A673 (cell line): ENCODE results near the gene TSC22D3.

Experiments
- EZH2 ChIP-seq: fragments of 200-600 bp; sonication (generic); IDR thresholded peaks from 2 replicates; pipeline ENCODE4 v1.6.1; 2017; ENCODE audit warnings: borderline replicate concordance, low read depth, mild to moderate bottlenecking, mixed read lengths, antibody characterized with exemption, low read length; ENCODE audit not compliant: poor library complexity, severe bottlenecking
- TF ChIP-seq, protein P1 (sequence below): fragments of 300-800, 200-600 bp; sonication (generic); conservative IDR thresholded peaks from 2 replicates; pipeline ENCODE4 v1.5.1; 2017; ENCODE audit warnings: low read depth, mild to moderate bottlenecking, antibody characterized with exemption, low read length, moderate library complexity, mixed read lengths

GRCh38 chrX:107714206-107714891, 61.2 kb downstream of the TSC22D3 start:
- TF ChIP-seq, protein P1, sequence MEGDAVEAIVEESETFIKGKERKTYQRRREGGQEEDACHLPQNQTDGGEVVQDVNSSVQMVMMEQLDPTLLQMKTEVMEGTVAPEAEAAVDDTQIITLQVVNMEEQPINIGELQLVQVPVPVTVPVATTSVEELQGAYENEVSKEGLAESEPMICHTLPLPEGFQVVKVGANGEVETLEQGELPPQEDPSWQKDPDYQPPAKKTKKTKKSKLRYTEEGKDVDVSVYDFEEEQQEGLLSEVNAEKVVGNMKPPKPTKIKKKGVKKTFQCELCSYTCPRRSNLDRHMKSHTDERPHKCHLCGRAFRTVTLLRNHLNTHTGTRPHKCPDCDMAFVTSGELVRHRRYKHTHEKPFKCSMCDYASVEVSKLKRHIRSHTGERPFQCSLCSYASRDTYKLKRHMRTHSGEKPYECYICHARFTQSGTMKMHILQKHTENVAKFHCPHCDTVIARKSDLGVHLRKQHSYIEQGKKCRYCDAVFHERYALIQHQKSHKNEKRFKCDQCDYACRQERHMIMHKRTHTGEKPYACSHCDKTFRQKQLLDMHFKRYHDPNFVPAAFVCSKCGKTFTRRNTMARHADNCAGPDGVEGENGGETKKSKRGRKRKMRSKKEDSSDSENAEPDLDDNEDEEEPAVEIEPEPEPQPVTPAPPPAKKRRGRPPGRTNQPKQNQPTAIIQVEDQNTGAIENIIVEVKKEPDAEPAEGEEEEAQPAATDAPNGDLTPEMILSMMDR: no peak
- TF ChIP-seq EZH2: no peak
